SU-DHL-6 (cell line): ENCODE results near the gene EPS8L1.

Source experiments
- H2AFZ ChIP-seq: fragments of 200-600 bp; sonication (generic); 2 replicates; pipeline ENCODE4 v1.6.1; 2014; ENCODE audit warnings: low read depth, mild to moderate bottlenecking, moderate library complexity, mixed read lengths, antibody characterized with exemption, low read length; ENCODE audit not compliant: severe bottlenecking
- H3F3A ChIP-seq: fragments of 200-600 bp; shearing (Covaris generic); 2 replicates; pipeline ENCODE4 v1.6.0; 2016; ENCODE audit warnings: antibody characterized with exemption, mild to moderate bottlenecking; ENCODE audit not compliant: insufficient read depth
- H3K27ac ChIP-seq: fragments of 200-600 bp; sonication (generic); 2 replicates; pipeline ENCODE4 v1.5.1; 2016; ENCODE audit warnings: low read depth, mild to moderate bottlenecking, low read length, moderate library complexity, mixed read lengths
- H3K27me3 ChIP-seq: fragments of 200-600 bp; sonication (generic), shearing (Covaris generic); 2 replicates; pipeline ENCODE4 v1.6.0; 2014; ENCODE audit warnings: mild to moderate bottlenecking, low read length
- H3K36me3 ChIP-seq: fragments of 200-600 bp; sonication (generic); 2 replicates; pipeline ENCODE4 v1.6.1; 2014; ENCODE audit warnings: mild to moderate bottlenecking, low read length, mixed read lengths
- H3K4me2 ChIP-seq: fragments of 300-600, 200-600 bp; shearing (Covaris generic), sonication (generic); 2 replicates; pipeline ENCODE4 v1.6.0; 2014; ENCODE audit warnings: low read length, low read depth, mild to moderate bottlenecking; ENCODE audit not compliant: poor library complexity, severe bottlenecking
- H3K4me3 ChIP-seq: fragments of 200-600 bp; sonication (generic); 2 replicates; pipeline ENCODE4 v1.5.1; 2014; ENCODE audit warnings: antibody characterized with exemption, low read length, mild to moderate bottlenecking, mixed read lengths; ENCODE audit not compliant: insufficient read depth, poor library complexity, severe bottlenecking
- H3K79me2 ChIP-seq: fragments of 200-600 bp; sonication (generic); 2 replicates; pipeline ENCODE4 v1.6.1; 2014; ENCODE audit warnings: mild to moderate bottlenecking, low read length, moderate library complexity; ENCODE audit not compliant: insufficient read depth
- H3K9ac ChIP-seq: fragments of 200-600 bp; sonication (generic); 2 replicates; pipeline ENCODE4 v1.7.0; 2014; ENCODE audit warnings: mild to moderate bottlenecking, low read length
- H3K9me2 ChIP-seq: fragments of 200-600 bp; sonication (generic); replicated peaks from 2 replicates; pipeline ENCODE4 v1.6.1; 2014; ENCODE audit warnings: low read length; ENCODE audit not compliant: insufficient read depth
- H3K9me3 ChIP-seq: fragments of 200-600 bp; sonication (generic); 2 replicates; pipeline ENCODE4 v1.6.1; 2014; ENCODE audit warnings: low read length, mixed read lengths; ENCODE audit not compliant: insufficient read depth
- H4K20me1 ChIP-seq: fragments of 200-600 bp; sonication (generic); 2 replicates; pipeline ENCODE4 v1.6.1; 2014; ENCODE audit warnings: low read depth, mild to moderate bottlenecking, antibody characterized with exemption, low read length, moderate library complexity, mixed read lengths
- EZH2phosphoT487 ChIP-seq: fragments of 200-600 bp; sonication (generic), shearing (Covaris generic); conservative IDR thresholded peaks from 2 replicates; pipeline ENCODE4 v1.6.1; 2018; ENCODE audit warnings: mild to moderate bottlenecking, antibody characterized with exemption, low read length, moderate library complexity, mixed read lengths
- TF ChIP-seq, protein P1 (sequence below): fragments of 200-600 bp; sonication (generic); IDR thresholded peaks from one replicate; pipeline ENCODE4 v1.5.1; 2017; ENCODE audit warnings: antibody characterized with exemption, mild to moderate bottlenecking, low read length, moderate library complexity; ENCODE audit not compliant: insufficient read depth, poor library complexity, severe bottlenecking

The EPS8L1 gene

DNA sequence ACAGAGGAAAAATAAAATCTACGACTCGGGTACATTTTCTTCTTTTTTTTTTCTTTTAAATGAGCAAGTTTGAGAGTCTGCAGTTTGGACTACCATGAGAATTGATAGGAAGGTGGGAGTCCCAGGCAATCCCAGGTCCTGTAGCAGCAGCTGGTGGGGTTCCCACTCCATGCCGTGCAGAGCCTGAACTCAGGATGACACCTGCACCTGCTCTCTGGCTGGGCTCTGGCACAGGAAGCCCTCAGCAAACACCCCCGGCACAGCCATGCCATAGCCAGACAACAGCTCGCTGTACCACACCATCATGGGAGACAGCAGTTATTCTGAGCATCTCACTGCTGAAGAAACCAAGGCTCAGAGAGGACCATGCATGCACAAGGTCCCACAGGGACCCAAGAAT is 31.4 kb upstream of the EPS8L1 start:
- Histone ChIP-seq H3K27me3 (no peaks in the 10 kb centered on the region), H3K79me2 (no peaks in the 10 kb centered on the region), H3F3A (no peaks in the 10 kb centered on the region; the same call in 1 of the 2 replicates), H3K4me3 (no peak overlapping the region), H3K36me3 (no peaks in the 10 kb centered on the region), H3K9me3 (no peaks in the 10 kb centered on the region), H3K9ac (no peak overlapping the region), H3K4me2 (no peak overlapping the region), H3K9me2 (no peaks in the 10 kb centered on the region), H4K20me1 (no peaks in the 10 kb centered on the region), H3K27ac (no peak overlapping the region), H2AFZ (no peak overlapping the region)
- TF ChIP-seq, protein P1, sequence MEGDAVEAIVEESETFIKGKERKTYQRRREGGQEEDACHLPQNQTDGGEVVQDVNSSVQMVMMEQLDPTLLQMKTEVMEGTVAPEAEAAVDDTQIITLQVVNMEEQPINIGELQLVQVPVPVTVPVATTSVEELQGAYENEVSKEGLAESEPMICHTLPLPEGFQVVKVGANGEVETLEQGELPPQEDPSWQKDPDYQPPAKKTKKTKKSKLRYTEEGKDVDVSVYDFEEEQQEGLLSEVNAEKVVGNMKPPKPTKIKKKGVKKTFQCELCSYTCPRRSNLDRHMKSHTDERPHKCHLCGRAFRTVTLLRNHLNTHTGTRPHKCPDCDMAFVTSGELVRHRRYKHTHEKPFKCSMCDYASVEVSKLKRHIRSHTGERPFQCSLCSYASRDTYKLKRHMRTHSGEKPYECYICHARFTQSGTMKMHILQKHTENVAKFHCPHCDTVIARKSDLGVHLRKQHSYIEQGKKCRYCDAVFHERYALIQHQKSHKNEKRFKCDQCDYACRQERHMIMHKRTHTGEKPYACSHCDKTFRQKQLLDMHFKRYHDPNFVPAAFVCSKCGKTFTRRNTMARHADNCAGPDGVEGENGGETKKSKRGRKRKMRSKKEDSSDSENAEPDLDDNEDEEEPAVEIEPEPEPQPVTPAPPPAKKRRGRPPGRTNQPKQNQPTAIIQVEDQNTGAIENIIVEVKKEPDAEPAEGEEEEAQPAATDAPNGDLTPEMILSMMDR = no peak
- no peak for TF ChIP-seq EZH2phosphoT487

DNA sequence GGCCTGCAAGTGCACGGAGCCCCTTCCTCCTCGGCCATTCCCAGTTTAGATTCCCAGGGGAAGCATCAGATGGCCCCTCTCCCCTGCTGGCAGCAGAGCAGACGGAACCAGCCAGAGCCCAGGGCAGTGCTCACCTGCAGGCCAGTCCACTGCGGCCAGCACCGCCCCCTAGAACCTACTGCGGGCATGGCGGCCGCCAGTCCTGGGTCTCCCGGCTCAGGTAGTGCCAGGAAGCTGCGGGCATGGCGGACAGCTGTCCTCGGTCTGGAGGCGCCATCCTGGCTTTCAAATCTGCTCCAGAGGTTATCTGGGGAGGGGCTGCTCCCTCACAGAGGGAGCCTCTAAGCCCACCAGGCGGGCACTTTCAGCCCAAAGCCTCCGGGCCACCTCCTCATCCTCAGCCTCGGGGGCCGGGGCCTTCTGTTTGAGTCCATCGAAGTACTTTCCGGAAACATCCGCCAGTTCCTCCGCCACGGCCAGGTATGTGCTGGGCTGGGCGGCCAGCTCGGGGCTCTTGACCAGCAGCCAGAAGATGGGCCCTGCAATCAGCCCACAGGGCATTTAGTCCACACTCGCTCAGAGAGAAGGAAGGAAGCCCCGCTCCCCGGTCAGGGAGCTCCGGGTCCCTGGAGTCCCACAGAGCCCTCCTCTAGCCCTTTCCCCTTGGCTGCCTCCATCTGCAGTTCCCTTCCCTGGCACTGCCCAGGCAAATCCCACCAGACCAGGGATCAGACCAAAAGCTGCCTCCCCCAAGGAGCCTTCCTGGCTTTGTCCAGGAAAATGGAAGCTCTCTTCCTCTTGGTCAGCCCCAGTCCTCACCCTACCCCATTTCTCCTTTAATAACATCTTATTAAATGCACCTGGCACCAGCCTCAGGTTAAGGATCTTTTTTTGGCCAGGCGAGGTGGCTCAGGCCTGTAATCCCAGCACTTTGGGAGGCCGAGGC is 30.6 kb upstream of the EPS8L1 start:
- Histone ChIP-seq H3K4me2 (no peak overlapping the region), H3K9me3 (no peaks in the 10 kb centered on the region), H2AFZ (no peak overlapping the region), H3K36me3 (no peaks in the 10 kb centered on the region), H3K9ac (no peak overlapping the region), H3K27me3 (no peaks in the 10 kb centered on the region), H3K27ac (no peak overlapping the region), H4K20me1 (no peaks in the 10 kb centered on the region), H3F3A (no peaks in the 10 kb centered on the region; the same call in 1 of the 2 replicates), H3K4me3 (no peak overlapping the region), H3K79me2 (no peaks in the 10 kb centered on the region), H3K9me2 (no peaks in the 10 kb centered on the region)
- TF ChIP-seq, protein P1 = no peak
- TF ChIP-seq EZH2phosphoT487 = no peak

- Histone ChIP-seq H3F3A (no peaks in the 10 kb centered on the region; the same call in 1 of the 2 replicates), H4K20me1 (no peaks in the 10 kb centered on the region), H2AFZ (no peak overlapping the region), H3K79me2 (no peaks in the 10 kb centered on the region), H3K9me3 (no peaks in the 10 kb centered on the region), H3K27ac (no peak overlapping the region), H3K4me2 (no peak overlapping the region), H3K27me3 (no peaks in the 10 kb centered on the region), H3K36me3 (no peaks in the 10 kb centered on the region), H3K4me3 (no peak overlapping the region), H3K9ac (no peak overlapping the region), H3K9me2 (no peaks in the 10 kb centered on the region)
- no peak for TF ChIP-seq EZH2phosphoT487
- TF ChIP-seq, protein P1 = no peak
These were observed 28.6 kb upstream of the EPS8L1 start for GRCh38 chr19:55046975-55047622.
